Astrocyte of the spinal cord (primary cell): ENCODE data around the gene PRICKLE2.

ENCODE experiments used
- DNase-seq: peaks from one replicate; pipeline ENCODE4 v3.0.0; 2011; ENCODE audit warnings: low read depth, low spot score
- H3K4me3 ChIP-seq: 2 replicates; pipeline ENCODE4 v1.5.1; 2011; ENCODE audit warnings: low read depth, mild to moderate bottlenecking, low read length, moderate library complexity
- CTCF ChIP-seq: IDR thresholded peaks from 2 replicates; pipeline ENCODE4 v1.5.1; 2012; ENCODE audit warnings: low read depth, mild to moderate bottlenecking, low read length, inconsistent platforms
- in situ Hi-C: cut with HindIII; loops from 2 replicates; pipeline ENCODE4 v1.10.0; 2017; ENCODE audit warnings: low sequenced_read_pairs

Gene PRICKLE2

GRCh38 chr3:64224826-64225610 is at the start of gene PRICKLE2:
Gene PRICKLE2 (minus strand): TSS chr3:64225466. CDS start chr3:64198927, 26,539 bp downstream.
- peak; percentile 91 for DNase-seq
- in situ Hi-C loops = no loop called here
- H3K4me3 ChIP-seq = peak within 1 kb of the TSS; percentile 35
- peak; percentile 18 for TF ChIP-seq CTCF

DNA sequence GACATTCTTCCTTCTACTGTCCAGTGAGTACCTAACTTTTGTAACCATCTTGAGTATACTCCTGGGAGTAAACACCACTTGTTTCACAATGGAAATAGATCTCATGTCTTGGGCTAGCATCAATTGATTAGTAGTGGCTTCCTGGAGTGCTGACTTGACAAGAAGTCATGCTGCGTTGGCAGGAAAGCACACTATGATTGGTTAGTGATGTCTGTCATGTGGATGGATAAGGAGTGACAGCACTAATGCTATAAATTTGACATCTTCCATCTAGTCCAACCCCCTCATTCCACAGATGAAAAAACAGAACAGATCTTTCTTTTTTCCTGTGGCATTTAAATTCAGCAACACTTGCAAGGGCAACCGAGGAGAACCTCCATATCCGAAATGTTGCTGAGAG is 47.6 kb upstream of the PRICKLE2 start:
- in situ Hi-C loops = no loop called here
- no peak overlapping the region for H3K4me3 ChIP-seq
- no peak for DNase-seq
- no peak for TF ChIP-seq CTCF

DNA sequence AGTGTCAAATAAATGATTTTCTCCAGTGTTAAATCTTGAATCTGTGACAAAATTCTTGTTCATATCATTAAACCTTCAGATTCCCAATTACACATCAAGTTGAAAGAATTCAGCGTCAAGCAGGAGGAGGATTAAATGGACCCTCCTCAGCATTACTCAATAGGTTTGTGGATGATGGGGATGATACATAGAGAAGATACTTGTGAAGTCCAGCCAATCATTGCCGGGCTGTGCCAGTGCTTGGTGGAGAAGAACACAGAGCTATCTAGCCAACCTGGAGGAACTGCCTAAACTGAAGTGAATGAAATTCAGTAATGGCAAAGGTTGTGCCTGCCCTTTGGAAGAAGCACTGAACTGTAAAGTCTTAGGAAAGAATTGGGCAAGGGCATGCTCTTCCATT is 47.0 kb upstream of the PRICKLE2 start:
- no peak overlapping the region for H3K4me3 ChIP-seq
- no peak for TF ChIP-seq CTCF
- in situ Hi-C loops = no loop called here
- DNase-seq = no peak

GRCh38 chr3:64271631-64272030 is 46.4 kb upstream of the PRICKLE2 start:
- DNase-seq = no peak
- TF ChIP-seq CTCF = no peak
- in situ Hi-C loops = no loop called here
- H3K4me3 ChIP-seq = no peak overlapping the region

GRCh38 chr3:64270866-64271260 is 45.6 kb upstream of the PRICKLE2 start:
- no peak for TF ChIP-seq CTCF
- DNase-seq = no peak
- in situ Hi-C loops = no loop called here
- no peak overlapping the region for H3K4me3 ChIP-seq

DNA sequence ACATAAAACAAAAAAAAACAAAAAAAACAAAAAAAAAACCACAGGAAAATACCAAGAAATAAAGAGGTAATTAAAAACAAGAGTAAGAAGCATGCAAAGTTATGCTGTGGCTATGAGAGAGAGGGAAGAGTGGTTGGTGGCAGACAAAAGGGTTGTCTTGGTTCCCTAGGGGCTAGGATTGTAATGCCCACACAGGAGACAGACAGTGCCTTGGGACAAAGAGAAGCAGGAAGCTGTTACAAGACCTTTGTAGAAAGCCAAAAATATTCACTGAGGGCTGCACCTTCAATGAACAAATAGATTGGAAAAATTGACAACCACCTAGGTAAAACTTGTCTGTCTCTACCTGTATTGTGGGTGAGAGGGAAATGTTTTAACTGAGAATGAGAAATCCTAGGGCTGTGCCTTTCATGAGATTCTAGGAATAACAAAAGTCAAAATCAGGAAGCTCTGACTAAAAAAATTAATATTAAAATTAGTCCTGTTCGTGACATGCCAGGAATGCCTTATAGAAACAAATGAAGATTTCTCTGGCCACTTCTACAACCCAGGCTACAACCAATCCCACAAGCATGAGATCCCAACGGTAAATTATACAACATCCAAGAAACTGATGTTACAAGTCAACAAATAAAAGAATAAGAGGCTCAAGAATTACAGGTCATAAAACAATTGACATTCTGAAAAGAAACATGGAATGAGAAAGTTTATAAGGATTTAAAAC is 45.0 kb upstream of the PRICKLE2 start:
- TF ChIP-seq CTCF = no peak
- no peak overlapping the region for H3K4me3 ChIP-seq
- in situ Hi-C loops = no loop called here
- no peak for DNase-seq
